ENCODE results near the gene MAN2B2.

GRCh38 chr4:6549445-6549844 lies 25.5 kb upstream of the MAN2B2 start:
- no peak for TF ChIP-seq EZH2 (IDR thresholded peaks at IDR 0.05; ENCODE audit: borderline replicate concordance)
- no peak for TF ChIP-seq CTCF (IDR thresholded peaks at IDR 0.05; ENCODE audit: poor library complexity)
- TF ChIP-seq EZH2phosphoT487 (IDR thresholded peaks at IDR 0.05; ENCODE audit: low read depth, severe bottlenecking, unreplicated experiment): no peak

All from hepatocyte (in vitro differentiated cells).